ENCODE measurements around the gene ZNF358. TPM values are rescaled to one million over a fixed set of nuclear protein-coding genes. Genes with fewer than 3 reads are reported as not detected.

The ZNF358 gene
- total RNA-seq, 1 experiment from 2014 or later, result not detected

DNA sequence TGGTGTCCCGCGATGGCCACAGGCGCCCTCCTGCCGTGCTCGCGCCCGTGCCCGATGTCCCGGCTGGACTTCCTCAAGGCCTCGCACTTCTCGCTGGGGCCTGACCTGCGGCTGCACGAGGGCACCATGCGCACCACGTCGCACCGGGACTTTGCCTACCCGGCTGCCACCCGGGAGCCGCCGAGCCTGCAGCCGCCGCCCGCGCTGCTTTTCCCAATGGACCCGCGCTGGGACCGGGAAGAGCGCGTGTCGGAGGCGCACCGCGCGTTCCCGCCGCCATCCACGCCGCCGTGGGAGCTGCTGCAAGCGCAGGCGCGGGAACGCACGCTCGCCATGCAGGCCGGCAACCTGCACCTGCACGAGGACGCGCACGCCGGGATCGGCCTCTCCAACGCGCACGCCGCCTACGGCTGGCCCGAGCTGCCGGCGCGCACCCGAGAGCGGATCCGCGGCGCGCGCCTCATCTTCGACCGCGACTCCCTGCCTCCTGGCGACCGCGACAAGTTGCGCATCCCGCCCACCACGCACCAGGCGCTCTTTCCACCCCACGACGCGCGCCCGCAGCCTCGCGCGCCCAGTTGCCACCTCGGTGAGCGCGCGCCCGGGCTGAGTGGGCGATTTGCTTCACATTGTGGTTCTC, 15.0 kb upstream of the ZNF358 start:
- no peaks in the 10 kb centered on the region for H3K9me3 ChIP-seq (ENCODE audit: low read length)
- no peaks in the 10 kb centered on the region for H3K4me1 ChIP-seq (ENCODE audit: low read length)
- H4K20me1 ChIP-seq (ENCODE audit: insufficient read depth, low read depth, low read length), result no peaks in the 10 kb centered on the region
- DNase-seq, result no peak
- H2AFZ ChIP-seq (ENCODE audit: low read length), result no peak overlapping the region
- H3K9me2 ChIP-seq (replicated peaks; ENCODE audit: insufficient read depth, low read length), result no peaks in the 10 kb centered on the region
- H3K27me3 ChIP-seq (ENCODE audit: low read length), result no peaks in the 10 kb centered on the region
- H3K4me3 ChIP-seq (ENCODE audit: low read length), result no peak overlapping the region
- no peaks in the 10 kb centered on the region for H3K79me2 ChIP-seq (ENCODE audit: low read length)
- no peak overlapping the region for H3K9ac ChIP-seq (ENCODE audit: low read length)
- H3K27ac ChIP-seq (ENCODE audit: low read length), result no peak overlapping the region
- no peaks in the 10 kb centered on the region for H3K36me3 ChIP-seq (ENCODE audit: insufficient read depth, low read length)
- H3K4me2 ChIP-seq (ENCODE audit: low read depth, low read length, poor library complexity, severe bottlenecking), result no peak overlapping the region

DNA sequence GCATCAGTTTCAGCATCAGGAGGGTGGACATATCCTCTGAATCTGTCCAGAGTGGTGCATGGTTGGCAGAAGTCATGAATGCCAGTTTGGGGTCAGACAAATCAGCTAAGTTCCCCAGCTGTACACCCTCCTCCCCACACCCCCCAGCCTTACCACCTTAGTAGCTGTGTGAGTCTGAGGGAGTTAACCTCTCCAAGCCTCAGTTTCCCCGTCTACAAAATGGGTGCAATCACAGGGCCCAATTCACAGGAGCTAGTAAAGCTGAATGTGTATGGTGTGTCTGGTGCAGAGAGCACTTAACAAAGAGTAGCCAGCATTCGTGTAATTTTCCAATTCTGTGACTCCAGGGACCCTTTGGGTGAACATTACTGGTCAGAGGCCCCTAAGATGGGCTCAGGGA, 13.4 kb upstream of the ZNF358 start:
- H3K4me2 ChIP-seq (ENCODE audit: low read depth, low read length, poor library complexity, severe bottlenecking), result no peak overlapping the region
- no peak for DNase-seq
- no peaks in the 10 kb centered on the region for H3K9me3 ChIP-seq (ENCODE audit: low read length)
- no peaks in the 10 kb centered on the region for H3K36me3 ChIP-seq (ENCODE audit: insufficient read depth, low read length)
- no peak overlapping the region for H3K9ac ChIP-seq (ENCODE audit: low read length)
- H3K9me2 ChIP-seq (replicated peaks; ENCODE audit: insufficient read depth, low read length), result no peaks in the 10 kb centered on the region
- no peaks in the 10 kb centered on the region for H3K27me3 ChIP-seq (ENCODE audit: low read length)
- no peak overlapping the region for H3K4me3 ChIP-seq (ENCODE audit: low read length)
- H4K20me1 ChIP-seq (ENCODE audit: insufficient read depth, low read depth, low read length), result no peaks in the 10 kb centered on the region
- H2AFZ ChIP-seq (ENCODE audit: low read length), result no peak overlapping the region
- no peaks in the 10 kb centered on the region for H3K4me1 ChIP-seq (ENCODE audit: low read length)
- H3K27ac ChIP-seq (ENCODE audit: low read length), result no peak overlapping the region
- no peaks in the 10 kb centered on the region for H3K79me2 ChIP-seq (ENCODE audit: low read length)

DNA sequence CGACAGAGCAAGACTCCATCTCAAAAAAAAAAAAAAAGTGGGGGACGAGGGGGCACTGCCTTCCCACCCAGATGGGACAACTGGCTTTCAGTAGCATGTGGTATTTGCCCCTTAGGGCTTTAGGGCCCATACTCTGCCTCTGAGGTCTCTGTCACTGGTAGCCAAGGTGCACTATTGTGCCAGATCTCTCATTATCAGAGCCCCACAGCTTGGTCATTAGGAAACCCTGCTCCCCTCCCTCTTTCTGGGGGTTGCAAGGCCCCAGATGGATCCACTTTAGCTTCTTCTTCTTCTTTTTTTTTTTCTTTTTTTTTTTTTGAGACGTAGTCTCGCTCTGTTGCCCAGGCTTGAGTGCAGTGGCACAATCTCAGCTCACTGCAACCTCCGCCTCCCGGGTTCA, 11.2 kb upstream of the ZNF358 start:
- Histone ChIP-seq H3K9ac (ENCODE audit: low read length) (no peak overlapping the region), H3K4me3 (ENCODE audit: low read length) (no peak overlapping the region), H2AFZ (ENCODE audit: low read length) (no peak overlapping the region), H3K9me2 (replicated peaks; ENCODE audit: insufficient read depth, low read length) (no peaks in the 10 kb centered on the region), H3K4me2 (ENCODE audit: low read depth, low read length, poor library complexity, severe bottlenecking) (no peak overlapping the region), H3K79me2 (ENCODE audit: low read length) (no peaks in the 10 kb centered on the region), H3K4me1 (ENCODE audit: low read length) (no peaks in the 10 kb centered on the region), H4K20me1 (ENCODE audit: insufficient read depth, low read depth, low read length) (no peaks in the 10 kb centered on the region), H3K36me3 (ENCODE audit: insufficient read depth, low read length) (no peaks in the 10 kb centered on the region), H3K27ac (ENCODE audit: low read length) (no peak overlapping the region), H3K9me3 (ENCODE audit: low read length) (no peaks in the 10 kb centered on the region), H3K27me3 (ENCODE audit: low read length) (no peaks in the 10 kb centered on the region)
- DNase-seq, result no peak

DNA sequence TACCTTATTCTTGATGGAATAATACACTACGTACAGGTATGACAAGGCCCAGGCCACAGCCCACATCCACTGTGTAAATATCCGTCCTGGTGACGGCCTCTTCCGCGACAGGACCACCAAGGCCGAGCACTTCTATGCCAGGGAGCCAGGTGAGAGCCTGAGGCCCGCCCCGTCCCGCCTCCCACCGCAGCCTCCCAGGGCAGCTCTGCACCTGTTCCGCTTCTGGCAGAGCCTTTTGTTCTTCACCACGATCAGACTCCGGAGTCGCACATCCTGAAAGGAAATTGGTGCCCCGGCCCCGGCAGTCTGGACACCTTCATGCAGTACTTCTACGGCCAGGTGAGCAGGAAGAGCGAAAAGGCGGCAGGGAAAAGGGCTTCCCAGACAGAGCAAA, 10.6 kb upstream of the ZNF358 start:
- Histone ChIP-seq H3K9me3 (ENCODE audit: low read length) (no peaks in the 10 kb centered on the region), H3K4me3 (ENCODE audit: low read length) (no peak overlapping the region), H4K20me1 (ENCODE audit: insufficient read depth, low read depth, low read length) (no peaks in the 10 kb centered on the region), H3K79me2 (ENCODE audit: low read length) (no peaks in the 10 kb centered on the region), H3K4me1 (ENCODE audit: low read length) (no peaks in the 10 kb centered on the region), H3K9me2 (replicated peaks; ENCODE audit: insufficient read depth, low read length) (no peaks in the 10 kb centered on the region), H3K27me3 (ENCODE audit: low read length) (no peaks in the 10 kb centered on the region), H2AFZ (ENCODE audit: low read length) (no peak overlapping the region), H3K9ac (ENCODE audit: low read length) (no peak overlapping the region), H3K4me2 (ENCODE audit: low read depth, low read length, poor library complexity, severe bottlenecking) (no peak overlapping the region), H3K27ac (ENCODE audit: low read length) (no peak overlapping the region), H3K36me3 (ENCODE audit: insufficient read depth, low read length) (no peaks in the 10 kb centered on the region)
- no peak for DNase-seq

DNA sequence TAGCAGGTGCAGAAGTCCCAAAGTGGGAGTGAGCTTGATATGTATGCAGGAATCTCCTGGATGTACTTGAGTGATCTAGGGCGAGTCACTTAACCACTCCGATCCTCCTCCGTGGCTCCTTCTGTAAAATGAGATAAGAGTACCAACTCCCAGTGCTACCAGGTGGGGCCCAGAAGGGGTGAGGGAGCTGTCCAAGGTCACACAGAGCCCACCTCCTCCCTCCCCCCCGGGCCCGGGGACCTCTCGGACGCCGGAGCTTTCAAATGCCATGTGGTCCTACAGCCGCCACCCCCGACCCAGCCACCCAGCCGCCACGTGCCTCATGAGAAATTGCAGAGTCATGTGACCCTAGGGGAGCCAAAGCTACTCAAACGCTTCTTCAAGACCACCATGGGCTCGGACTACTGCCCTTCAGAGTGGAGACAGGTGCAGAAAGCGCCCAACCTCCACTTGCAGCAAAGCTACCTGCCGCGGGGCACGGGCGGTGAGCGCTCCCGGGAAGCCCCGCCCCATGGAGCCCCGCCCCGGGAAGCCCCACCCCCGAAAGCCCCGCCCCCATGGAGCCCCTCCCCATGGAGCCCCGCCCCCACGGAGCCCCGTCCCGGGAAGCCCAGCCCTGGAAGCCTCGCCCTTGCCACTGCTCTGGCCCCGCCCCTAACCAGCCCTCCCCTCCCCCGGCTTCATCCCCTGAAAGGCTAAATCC, 10.1 kb upstream of the ZNF358 start:
- no peak overlapping the region for H3K9ac ChIP-seq (ENCODE audit: low read length)

DNA sequence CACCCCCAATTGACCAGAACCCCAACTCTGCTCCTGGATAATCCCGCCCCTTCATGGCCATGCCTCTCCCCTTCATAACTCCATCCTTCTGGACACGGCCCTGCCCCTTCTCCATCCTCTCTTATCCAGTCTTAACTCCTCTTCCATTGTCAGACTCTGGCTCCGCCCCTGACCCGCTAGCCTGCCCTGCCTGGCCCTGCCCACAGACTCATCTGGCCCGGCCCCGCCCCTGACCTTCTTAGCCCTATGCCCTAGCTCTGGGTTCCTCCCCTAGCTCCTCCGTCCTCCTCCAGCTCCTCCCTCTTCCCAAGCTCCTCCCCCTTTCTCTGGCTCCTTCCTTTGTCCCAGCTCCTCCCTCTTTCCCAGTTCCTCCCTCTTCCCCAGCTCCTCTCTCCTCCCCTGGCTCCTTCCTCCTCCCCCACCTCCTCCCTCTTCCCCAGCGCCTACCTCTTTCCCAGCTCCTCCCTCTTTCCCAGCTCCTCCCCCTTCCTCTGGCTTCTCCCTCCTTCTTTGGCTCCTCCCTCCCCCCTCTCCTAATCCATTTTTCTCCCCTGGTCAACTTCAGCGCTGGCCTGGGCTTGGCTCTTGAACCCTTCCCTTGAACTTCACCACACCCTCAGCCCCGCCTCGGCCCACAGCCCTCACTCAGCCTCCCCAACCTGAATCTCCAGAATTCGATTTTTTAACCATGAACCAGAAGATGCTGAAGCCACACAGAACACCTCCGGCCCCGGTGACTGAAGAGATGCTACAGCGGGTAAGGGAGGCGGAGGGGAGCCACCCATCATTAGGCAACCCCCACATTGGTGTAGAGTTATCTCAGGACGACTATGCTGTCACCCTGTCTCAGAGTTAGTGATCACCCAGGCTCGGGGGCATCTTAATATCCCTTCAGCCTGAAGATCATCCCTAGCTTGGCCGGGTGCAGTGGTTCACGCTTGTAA, 9.2 kb upstream of the ZNF358 start:
- Histone ChIP-seq H4K20me1 (ENCODE audit: insufficient read depth, low read depth, low read length) (no peaks in the 10 kb centered on the region), H3K27me3 (ENCODE audit: low read length) (no peaks in the 10 kb centered on the region), H3K27ac (ENCODE audit: low read length) (no peak overlapping the region), H3K9me2 (replicated peaks; ENCODE audit: insufficient read depth, low read length) (no peaks in the 10 kb centered on the region), H3K9me3 (ENCODE audit: low read length) (no peaks in the 10 kb centered on the region), H3K79me2 (ENCODE audit: low read length) (no peaks in the 10 kb centered on the region), H3K9ac (ENCODE audit: low read length) (no peak overlapping the region), H3K4me3 (ENCODE audit: low read length) (no peak overlapping the region), H2AFZ (ENCODE audit: low read length) (no peak overlapping the region), H3K4me2 (ENCODE audit: low read depth, low read length, poor library complexity, severe bottlenecking) (no peak overlapping the region), H3K36me3 (ENCODE audit: insufficient read depth, low read length) (no peaks in the 10 kb centered on the region), H3K4me1 (ENCODE audit: low read length) (no peaks in the 10 kb centered on the region)
- DNase-seq, result peak; percentile 88

More for the DNA sequence above, 10.1 kb upstream of the ZNF358 start:
- no peaks in the 10 kb centered on the region for H4K20me1 ChIP-seq (ENCODE audit: insufficient read depth, low read depth, low read length)
- DNase-seq, result no peak
- no peaks in the 10 kb centered on the region for H3K36me3 ChIP-seq (ENCODE audit: insufficient read depth, low read length)
- no peak overlapping the region for H3K27ac ChIP-seq (ENCODE audit: low read length)
- H3K9me2 ChIP-seq (replicated peaks; ENCODE audit: insufficient read depth, low read length), result no peaks in the 10 kb centered on the region
- no peak overlapping the region for H3K4me3 ChIP-seq (ENCODE audit: low read length)
- no peak overlapping the region for H3K4me2 ChIP-seq (ENCODE audit: low read depth, low read length, poor library complexity, severe bottlenecking)
- H2AFZ ChIP-seq (ENCODE audit: low read length), result no peak overlapping the region
- no peaks in the 10 kb centered on the region for H3K79me2 ChIP-seq (ENCODE audit: low read length)
- H3K27me3 ChIP-seq (ENCODE audit: low read length), result no peaks in the 10 kb centered on the region
- no peaks in the 10 kb centered on the region for H3K9me3 ChIP-seq (ENCODE audit: low read length)
- no peaks in the 10 kb centered on the region for H3K4me1 ChIP-seq (ENCODE audit: low read length)

DNA sequence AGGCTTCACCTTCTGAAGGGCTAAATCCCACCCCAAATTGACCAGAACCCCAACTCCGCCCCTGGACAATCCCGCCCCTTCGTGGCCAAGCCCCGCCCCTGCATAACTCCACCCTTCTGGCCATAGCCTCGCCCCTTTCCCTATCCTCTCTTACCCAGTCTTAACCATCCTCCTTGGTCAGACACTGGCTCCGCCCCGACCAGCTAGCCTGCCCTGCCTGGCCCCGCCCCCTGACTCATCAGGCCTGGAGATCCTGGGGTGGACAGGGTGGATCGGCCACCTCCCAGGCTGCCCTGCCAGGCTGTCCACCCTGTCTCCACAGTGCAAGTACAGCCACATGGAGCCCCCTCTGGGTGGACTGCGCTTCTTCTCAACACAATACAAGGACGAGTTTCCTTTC, 8.0 kb upstream of the ZNF358 start:
- Histone ChIP-seq H3K4me1 (ENCODE audit: low read length) (no peaks in the 10 kb centered on the region), H3K4me3 (ENCODE audit: low read length) (no peak overlapping the region), H3K9me3 (ENCODE audit: low read length) (no peaks in the 10 kb centered on the region), H3K9me2 (replicated peaks; ENCODE audit: insufficient read depth, low read length) (no peaks in the 10 kb centered on the region), H3K9ac (ENCODE audit: low read length) (no peak overlapping the region), H3K36me3 (ENCODE audit: insufficient read depth, low read length) (no peaks in the 10 kb centered on the region), H3K27me3 (ENCODE audit: low read length) (no peaks in the 10 kb centered on the region), H2AFZ (ENCODE audit: low read length) (no peak overlapping the region), H3K79me2 (ENCODE audit: low read length) (no peaks in the 10 kb centered on the region), H3K27ac (ENCODE audit: low read length) (no peak overlapping the region), H3K4me2 (ENCODE audit: low read depth, low read length, poor library complexity, severe bottlenecking) (no peak overlapping the region), H4K20me1 (ENCODE audit: insufficient read depth, low read depth, low read length) (no peaks in the 10 kb centered on the region)
- peak; percentile 81 for DNase-seq

DNA sequence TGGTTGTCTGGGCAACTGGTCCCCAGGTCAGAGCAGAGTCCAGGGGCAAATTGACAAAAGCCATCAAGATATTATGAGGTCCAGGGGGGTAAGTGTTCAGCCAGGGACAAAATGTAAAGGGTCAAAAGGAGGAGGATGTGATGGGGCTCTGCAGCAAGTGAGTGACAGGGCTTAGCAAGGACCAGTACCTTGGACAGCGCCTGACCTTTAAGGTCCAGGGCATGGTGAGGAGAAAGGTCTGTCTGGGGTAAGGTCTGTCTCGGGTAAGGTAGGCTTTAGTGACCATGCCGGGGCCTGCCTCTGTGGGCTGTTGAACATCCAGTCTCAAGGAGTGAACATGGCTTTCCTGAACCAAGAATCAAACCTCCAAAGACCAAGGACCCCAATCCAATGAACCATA, 6.3 kb upstream of the ZNF358 start:
- peak; percentile 56 for DNase-seq
- Histone ChIP-seq H3K36me3 (ENCODE audit: insufficient read depth, low read length) (no peaks in the 10 kb centered on the region), H2AFZ (ENCODE audit: low read length) (no peak overlapping the region), H3K9ac (ENCODE audit: low read length) (no peak overlapping the region), H3K9me3 (ENCODE audit: low read length) (no peaks in the 10 kb centered on the region), H3K9me2 (replicated peaks; ENCODE audit: insufficient read depth, low read length) (no peaks in the 10 kb centered on the region), H3K79me2 (ENCODE audit: low read length) (no peaks in the 10 kb centered on the region), H3K4me2 (ENCODE audit: low read depth, low read length, poor library complexity, severe bottlenecking) (no peak overlapping the region), H3K4me1 (ENCODE audit: low read length) (no peaks in the 10 kb centered on the region), H3K4me3 (ENCODE audit: low read length) (no peak overlapping the region), H3K27ac (ENCODE audit: low read length) (no peak overlapping the region), H3K27me3 (ENCODE audit: low read length) (no peaks in the 10 kb centered on the region), H4K20me1 (ENCODE audit: insufficient read depth, low read depth, low read length) (no peaks in the 10 kb centered on the region)

All from Karpas-422 (cell line).